RWPE2 (cell line): ENCODE measurements around the gene KLHL29.

Source experiments
- ATAC-seq: fragments of 200-7000 bp; cut with Tn5 transposase; 3 replicates; pipeline ENCODE4 v1.9.1; 2021; ENCODE audit warnings: low read depth
- DNase-seq: peaks from one replicate; pipeline ENCODE4 v3.0.0-alpha.2; 2020; ENCODE audit warnings: low spot score
- H3K27ac ChIP-seq: fragments of 450-650 bp; 2 replicates; pipeline ENCODE4 v1.5.1; 2017; ENCODE audit warnings: mild to moderate bottlenecking; ENCODE audit not compliant: poor library complexity, severe bottlenecking
- H3K27me3 ChIP-seq: fragments of 250-450 bp; sonication (Bioruptor Pico); 2 replicates; pipeline ENCODE4 v1.5.1; 2021; ENCODE audit warnings: mild to moderate bottlenecking, moderate library complexity; ENCODE audit not compliant: insufficient read depth, poor library complexity, severe bottlenecking
- H3K36me3 ChIP-seq: fragments of 250-450 bp; sonication (Bioruptor Pico); 2 replicates; pipeline ENCODE4 v1.5.1; 2020; ENCODE audit warnings: low read depth, mild to moderate bottlenecking, moderate library complexity
- H3K4me1 ChIP-seq: fragments of 250-450 bp; sonication (Bioruptor Pico); 2 replicates; pipeline ENCODE4 v1.5.1; 2021; ENCODE audit warnings: mild to moderate bottlenecking, moderate library complexity; ENCODE audit not compliant: insufficient read depth, poor library complexity, severe bottlenecking
- H3K4me3 ChIP-seq: fragments of 250-450 bp; sonication (Bioruptor Pico); 2 replicates; pipeline ENCODE4 v1.5.1; 2021; ENCODE audit warnings: mild to moderate bottlenecking, moderate library complexity; ENCODE audit not compliant: severe bottlenecking
- H3K9me3 ChIP-seq: fragments of 250-450 bp; sonication (Bioruptor Pico); 2 replicates; pipeline ENCODE4 v1.5.1; 2021; ENCODE audit warnings: mild to moderate bottlenecking, moderate library complexity; ENCODE audit not compliant: severe bottlenecking
- CTCF ChIP-seq: fragments of 450-650 bp; IDR thresholded peaks from one replicate; pipeline ENCODE4 v1.5.1; 2017; ENCODE audit warnings: mild to moderate bottlenecking, moderate library complexity; ENCODE audit not compliant: poor library complexity, severe bottlenecking

KLHL29 gene

GRCh38 chr2:23751747-23752265, 366.8 kb downstream of the KLHL29 start:
- no peak for TF ChIP-seq CTCF
- no peak for ATAC-seq
- no peaks in the 10 kb centered on the region for H3K27me3 ChIP-seq
- H3K9me3 ChIP-seq: peaks cover 2% of the 10 kb centered on the region
- DNase-seq: no peak
- H3K36me3 ChIP-seq: peaks cover 16% of the 10 kb centered on the region
- H3K4me3 ChIP-seq: no peak overlapping the region
- H3K27ac ChIP-seq: no peak overlapping the region
- peaks cover 2% of the 10 kb centered on the region for H3K4me1 ChIP-seq

- DNase-seq (no peak), ATAC-seq (no peak)
- H3K27ac ChIP-seq: no peak overlapping the region
- no peaks in the 10 kb centered on the region for H3K9me3 ChIP-seq
- H3K4me3 ChIP-seq: no peak overlapping the region
- TF ChIP-seq CTCF: no peak
- H3K27me3 ChIP-seq: no peaks in the 10 kb centered on the region
- peaks cover 19% of the 10 kb centered on the region for H3K4me1 ChIP-seq
- H3K36me3 ChIP-seq: peaks cover 20% of the 10 kb centered on the region
Measured at GRCh38 chr2:23753291-23754010, 368.5 kb downstream of the KLHL29 start.

- H3K36me3 ChIP-seq: peaks cover 20% of the 10 kb centered on the region
- no peak for DNase-seq
- peaks cover 19% of the 10 kb centered on the region for H3K4me1 ChIP-seq
- no peaks in the 10 kb centered on the region for H3K27me3 ChIP-seq
- H3K9me3 ChIP-seq: no peaks in the 10 kb centered on the region
- no peak overlapping the region for H3K27ac ChIP-seq
- TF ChIP-seq CTCF: no peak
- ATAC-seq: no peak
- H3K4me3 ChIP-seq: no peak overlapping the region
Measured at GRCh38 chr2:23754970-23755369, 370.0 kb downstream of the KLHL29 start.

GRCh38 chr2:23756593-23757292, 371.8 kb downstream of the KLHL29 start:
- Histone ChIP-seq H3K27ac (no peak overlapping the region), H3K4me1 (peaks cover 24% of the 10 kb centered on the region), H3K9me3 (no peaks in the 10 kb centered on the region), H3K4me3 (no peak overlapping the region), H3K36me3 (peaks cover 17% of the 10 kb centered on the region; the same call in 1 of the 2 replicates), H3K27me3 (no peaks in the 10 kb centered on the region)
- DNase-seq: no peak
- TF ChIP-seq CTCF: no peak
- no peak for ATAC-seq
